RPMI7951 (cell line): Measurements from ENCODE around the gene NELL1. TPM values are rescaled to one million over a fixed set of nuclear protein-coding genes. Genes with fewer than 3 reads are reported as not detected.

Experiments used
- DNase-seq: peaks from one replicate; pipeline ENCODE4 v3.0.0-alpha.2; 2012; ENCODE audit warnings: low read depth
- total RNA-seq: library from RNA; depleted of rRNA; stranded (reverse); fragments of >200 nt; shearing (Covaris generic); gene quantifications from 2 replicates; pipeline ENCODE4 v1.2.3, GENCODE V29; 2014; rRNA removed

NELL1 gene
- total RNA-seq, 1 experiment from 2014 or later = 0.12 TPM

DNA sequence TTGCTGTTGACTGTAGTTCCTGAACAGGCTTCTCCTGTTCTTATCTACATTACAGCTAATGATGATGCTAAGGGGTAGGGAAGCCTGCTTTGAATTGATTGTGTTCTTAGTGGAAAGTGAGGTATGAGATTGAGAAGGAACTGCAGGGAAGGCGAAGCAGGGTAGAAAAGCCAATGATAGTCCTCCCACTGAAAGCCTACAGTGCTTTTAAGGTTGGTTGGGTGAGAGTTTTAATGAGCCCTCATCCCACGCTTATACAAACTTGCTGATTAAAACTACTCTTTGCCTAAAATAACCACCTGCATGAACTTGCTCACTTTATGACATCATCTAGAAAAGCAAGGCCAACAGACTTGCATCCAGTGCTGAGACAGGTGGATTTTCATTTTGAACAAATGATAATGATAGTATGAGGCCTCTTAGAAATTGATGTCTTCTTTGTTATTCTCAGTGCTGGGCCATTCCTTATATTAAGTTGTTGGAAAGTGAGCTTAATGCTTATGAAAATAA is 891.1 kb downstream of the NELL1 start:
- no peak for DNase-seq

DNA sequence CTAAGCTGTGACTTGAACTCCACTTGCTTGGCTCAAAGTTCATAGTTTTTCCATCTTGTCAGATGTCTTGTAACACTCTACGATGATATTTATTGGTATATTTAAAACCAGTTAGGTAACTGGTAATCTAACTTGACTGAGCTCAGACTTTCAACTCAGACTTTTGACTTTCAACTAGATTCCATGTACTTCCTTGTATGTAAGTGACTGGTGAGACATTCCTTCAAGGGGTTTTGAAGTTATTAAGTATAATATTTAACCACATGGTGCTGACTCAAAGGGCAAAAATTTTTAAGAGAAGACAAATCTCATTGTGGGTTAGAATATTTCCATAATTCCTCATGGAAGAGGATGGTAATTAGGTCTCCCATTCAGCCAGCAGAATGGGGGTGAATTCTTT is 892.2 kb downstream of the NELL1 start:
- peak; percentile 5 for DNase-seq

- DNase-seq = no peak
Observed at GRCh38 chr11:21564095-21564494, 894.7 kb downstream of the NELL1 start.

GRCh38 chr11:21564833-21565682 is 895.7 kb downstream of the NELL1 start:
- peak; percentile 4 for DNase-seq

DNA sequence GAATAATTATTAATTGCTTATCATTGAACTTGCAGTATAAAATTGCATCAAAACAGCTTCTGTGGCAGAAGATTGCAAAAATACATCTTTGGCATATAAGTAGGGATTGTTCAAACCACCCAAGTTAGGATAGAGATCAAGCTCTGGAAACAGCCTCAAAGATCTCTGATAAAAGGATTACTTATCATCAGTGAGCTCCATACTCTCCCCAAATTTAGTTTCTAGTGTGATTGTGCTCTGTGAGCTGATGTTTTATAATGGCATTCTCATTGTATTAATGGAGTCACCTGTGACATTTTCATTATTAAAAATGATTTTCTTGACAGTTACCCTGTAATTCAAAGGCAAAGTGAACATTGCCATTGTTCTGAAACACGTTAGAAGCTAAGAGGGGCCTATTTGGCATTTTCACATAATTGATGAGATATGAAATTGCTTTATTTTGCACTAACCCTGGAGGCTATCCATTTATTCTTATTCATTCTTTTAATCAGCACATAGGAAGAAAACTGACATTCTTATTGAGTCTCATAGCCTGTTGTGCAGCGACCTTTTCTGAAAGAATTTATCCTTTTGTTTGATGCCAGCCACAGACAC is 897.2 kb downstream of the NELL1 start:
- DNase-seq = no peak

DNA sequence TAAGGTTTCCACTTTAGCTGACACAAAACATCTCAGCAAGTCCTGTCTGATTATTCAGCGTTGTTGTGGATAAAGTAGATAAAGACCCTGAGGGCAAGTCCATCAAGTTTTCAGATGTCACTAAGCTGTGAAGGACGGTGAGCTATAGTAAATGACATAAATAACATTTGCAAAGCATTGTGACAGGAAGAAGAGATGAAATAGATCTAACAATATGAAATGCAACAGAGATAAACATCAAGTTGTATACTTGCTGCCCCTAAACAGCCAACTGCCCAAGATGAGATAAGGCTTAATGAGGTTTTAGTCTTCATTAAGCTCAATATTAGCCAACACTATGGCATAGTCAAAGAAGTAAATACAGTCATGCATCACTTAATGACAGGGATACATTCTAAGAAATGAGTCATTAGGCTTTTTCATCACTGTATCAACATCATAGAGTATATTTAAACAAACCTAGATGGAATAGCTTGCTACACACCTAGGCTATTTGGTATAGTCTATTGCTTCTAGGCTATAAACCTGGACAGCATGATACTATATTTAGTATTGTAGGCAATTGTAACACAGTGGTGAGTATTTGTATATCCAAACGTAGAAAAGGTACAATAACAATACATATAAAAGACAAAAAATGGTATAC is 898.4 kb downstream of the NELL1 start:
- no peak for DNase-seq

DNA sequence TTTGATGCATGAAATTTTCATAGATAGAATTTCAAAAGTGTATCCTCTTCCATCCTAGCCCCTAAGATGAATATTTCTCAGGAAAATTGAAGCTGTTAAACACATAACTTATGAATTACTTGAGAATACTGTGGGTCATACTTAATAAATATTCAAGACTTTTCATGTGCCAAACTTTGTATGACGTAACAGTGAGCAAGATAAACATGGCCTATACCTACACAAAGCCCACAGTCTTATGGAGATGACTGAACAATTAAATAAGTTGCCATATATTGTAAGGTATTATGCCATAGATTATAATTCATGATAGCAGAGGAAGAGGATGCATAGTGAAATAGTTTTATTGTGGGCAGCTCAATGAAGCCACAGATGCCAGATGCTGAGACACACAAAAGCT is 902.8 kb downstream of the NELL1 start:
- no peak for DNase-seq

DNA sequence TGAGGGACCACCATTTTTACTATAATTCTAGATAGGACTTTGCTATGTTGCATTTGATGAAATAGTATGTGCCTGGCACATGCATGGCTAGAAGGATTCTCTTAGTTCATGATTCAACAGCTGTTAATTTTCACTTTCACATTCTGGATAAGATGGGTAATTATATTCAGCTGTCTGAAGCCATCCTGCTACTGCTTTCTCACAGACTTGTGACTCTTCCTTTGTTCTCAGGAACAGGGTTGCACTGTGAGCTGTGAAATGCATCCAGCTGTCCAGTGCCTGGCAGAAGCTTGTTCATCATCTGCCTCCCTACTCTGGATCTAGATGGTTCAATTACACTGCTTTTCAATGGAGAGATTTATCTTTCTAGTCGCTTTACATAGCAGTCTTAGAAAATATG is 913.4 kb downstream of the NELL1 start:
- DNase-seq = peak; percentile 3

DNA sequence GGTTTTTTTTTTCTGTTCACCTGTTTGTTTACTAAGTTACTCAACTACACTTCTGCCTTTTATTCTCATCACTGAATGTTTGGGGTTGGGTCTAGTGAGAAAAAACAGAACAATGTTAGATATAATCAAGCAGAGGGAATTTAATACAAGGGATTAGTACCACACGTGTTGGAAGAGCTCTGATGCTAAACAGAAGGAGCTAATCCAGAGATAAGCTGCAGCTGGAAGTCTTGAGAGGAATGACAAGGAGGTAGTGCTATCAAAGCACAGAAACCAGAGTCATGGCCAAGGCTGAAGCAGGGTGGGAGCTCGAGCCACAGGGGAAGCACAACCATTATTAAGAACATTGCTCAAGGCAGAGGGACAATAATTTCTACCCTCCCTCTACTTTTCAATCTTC is 919.4 kb downstream of the NELL1 start:
- no peak for DNase-seq

DNA sequence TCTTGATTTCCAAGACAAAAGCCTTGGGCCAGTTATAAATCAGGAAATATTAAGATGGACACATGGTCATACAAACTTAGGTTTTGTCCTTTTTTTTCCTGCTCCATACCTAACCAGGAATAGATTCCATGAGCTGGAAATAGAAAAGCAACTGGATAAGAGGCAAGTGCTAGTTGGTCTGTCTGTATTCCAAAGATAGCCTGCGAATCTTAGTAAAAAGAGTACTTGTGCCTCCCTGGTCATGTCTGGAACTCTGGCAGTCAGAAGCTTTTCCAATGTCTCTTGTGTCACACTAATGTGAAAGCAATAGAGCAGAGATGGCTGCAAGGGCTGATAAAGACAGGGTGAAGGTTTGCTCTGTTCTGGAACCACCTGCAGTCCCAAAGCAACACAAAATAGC is 933.3 kb downstream of the NELL1 start:
- no peak for DNase-seq

DNA sequence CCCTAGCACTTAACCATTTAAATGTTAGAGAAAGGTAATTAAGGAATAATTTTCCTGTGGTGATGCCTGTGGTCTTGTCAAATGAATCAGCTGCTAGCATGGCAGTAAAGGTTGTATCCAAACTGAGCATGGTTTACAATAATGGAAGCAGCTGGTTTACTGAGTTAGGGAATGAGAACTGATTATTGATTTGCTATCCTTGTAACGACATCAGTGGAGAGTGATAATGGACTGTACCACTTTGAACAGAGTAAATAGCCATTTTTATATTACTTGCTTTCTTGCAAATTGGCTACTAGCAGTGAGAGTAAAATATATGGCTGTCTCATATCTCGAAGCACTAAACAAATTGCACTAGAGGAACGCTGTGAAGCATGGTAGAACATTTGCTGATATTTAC is 934.5 kb downstream of the NELL1 start:
- DNase-seq = no peak

DNA sequence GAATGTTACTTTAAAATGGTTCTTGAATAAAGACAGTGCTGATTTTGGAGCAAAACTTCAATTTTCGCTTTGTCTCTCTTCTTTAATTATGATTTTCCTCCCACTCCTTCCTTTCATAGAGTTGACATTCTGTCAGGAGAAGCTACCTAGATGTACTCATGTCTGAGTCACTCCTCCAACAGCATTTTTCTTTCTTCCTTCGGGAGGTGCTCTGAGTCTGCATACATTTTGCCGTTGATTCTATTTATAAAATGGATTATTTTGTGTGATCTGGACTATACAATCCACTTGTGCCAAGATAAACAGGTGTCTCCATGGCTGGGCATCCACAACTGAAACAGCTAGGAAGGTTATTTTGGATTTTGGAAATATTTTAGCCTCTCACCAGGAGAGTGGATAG is 935.2 kb downstream of the NELL1 start:
- no peak for DNase-seq

DNA sequence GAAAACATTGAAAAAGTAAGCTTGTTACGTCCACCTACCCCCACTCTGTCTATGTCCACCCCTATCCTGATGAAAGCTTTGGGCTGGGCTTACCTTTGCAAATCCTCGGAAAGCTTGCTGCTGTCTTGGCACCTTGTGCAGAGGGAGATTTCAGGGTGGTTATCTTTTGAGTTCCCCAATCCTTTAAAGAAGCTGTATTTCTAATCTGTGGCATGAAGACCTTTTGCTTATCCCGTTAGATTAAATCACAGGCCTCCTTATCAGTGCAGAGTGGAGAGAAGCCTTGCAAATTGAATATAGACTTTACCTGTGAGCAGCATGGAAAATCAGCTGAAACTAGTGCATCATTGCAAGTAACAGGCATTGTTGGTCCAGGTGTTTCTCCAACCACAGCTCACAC is 942.9 kb downstream of the NELL1 start:
- DNase-seq = no peak

DNA sequence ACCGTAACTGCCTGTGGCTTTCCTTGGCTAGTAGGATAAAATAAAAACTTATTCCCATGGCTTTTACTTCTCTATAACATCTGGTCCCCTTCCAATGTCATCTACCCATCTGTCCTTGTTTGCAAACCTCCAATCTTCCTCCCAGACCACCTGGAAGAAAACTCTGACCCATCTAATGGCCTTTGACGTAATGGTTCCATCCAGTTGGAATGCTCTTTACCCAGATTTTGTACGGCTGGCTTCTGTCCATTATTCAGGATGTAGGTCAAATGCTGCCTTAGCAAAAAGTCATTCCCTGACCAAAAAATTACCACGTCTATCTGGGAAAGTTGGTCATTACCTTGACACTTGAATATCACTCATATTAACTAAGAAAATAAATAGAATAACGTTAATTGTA is 945.6 kb downstream of the NELL1 start:
- no peak for DNase-seq

DNA sequence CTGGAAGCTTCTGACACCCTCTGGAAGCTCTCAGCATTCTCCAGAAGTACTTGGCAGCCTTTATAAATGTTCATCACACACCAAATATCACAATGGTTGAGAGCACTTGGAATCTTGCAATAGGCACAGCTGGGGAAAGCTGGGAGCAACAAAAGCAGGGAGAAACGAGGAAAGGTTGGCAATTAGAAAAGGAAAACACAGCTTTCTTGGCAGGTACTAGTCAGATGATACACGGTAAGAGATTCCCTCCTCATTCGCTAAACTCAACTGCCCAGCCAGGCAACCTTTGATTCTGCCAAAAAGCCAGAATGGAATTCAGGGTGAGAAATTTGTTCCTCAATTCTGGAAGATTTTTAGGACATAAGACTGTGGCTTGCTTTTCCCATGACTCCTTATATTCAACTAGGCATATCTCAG is 946.6 kb downstream of the NELL1 start:
- no peak for DNase-seq

DNA sequence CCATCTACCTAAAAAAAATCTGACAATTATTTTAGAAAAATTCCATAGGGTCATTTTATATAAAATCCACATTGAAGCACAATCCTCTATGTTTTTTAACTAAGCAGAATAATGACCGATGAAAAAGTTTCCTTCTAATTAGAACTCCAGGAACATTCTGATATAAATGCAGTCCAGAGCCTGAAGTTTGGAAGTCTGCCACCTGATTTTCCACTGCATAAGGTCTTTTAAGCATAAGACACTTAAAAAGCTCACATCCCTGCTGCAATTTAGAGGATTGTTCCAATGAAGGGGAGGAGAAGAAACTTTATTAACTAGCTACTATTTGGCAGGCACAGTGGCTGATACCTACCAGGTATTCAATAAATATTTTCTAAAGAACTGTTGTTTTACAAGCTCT is 953.2 kb downstream of the NELL1 start:
- no peak for DNase-seq

DNA sequence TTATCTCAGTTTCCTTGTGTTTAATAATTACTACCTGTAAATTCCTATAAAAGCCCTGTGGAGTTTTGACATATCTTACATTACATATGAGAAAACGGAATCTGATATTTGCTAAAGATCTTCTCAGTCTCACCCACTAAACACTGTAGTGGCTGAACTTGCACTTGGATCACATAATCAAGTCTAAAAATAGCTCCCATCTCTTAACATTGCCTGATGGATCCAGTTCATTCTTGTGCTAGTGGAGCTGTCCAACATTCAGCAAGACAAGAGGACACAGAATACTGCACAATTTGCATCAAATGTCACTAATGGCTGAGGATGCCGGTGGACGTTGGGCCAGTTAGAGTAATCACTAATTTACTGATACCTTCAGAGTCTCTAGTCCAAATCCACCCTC is 953.6 kb downstream of the NELL1 start:
- no peak for DNase-seq

Other genes with a start within 250 kb of the NELL1 start
- gene SLC6A5, start 70.0 kb upstream of the NELL1 start, total RNA-seq = not detected in 2 replicates